ENCODE results near the gene KRTAP21-3.

The KRTAP21-3 gene

DNA sequence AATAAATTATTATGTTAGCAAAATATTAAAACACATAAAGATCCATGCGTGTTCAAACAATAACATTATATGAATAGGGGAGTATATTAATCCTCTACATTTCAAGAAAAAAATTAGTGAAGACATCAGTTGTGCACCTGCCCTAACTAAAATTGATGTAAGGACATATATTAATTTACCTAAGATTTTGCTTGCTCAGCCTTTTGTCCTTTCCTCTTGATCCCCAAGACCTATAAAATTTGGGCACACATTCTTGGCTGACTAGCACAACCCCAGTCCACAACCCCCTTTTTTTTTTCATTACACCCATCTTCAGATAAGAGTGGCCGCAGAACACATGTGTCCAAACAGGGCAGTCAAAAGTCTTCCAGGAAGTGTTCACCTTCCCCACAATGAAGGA is 21.9 kb upstream of the KRTAP21-3 start:
- Histone ChIP-seq H3K36me3 (replicated peaks; ENCODE audit: low read depth, low read length) (no peaks in the 10 kb centered on the region), H3K27me3 (ENCODE audit: low read depth, low read length) (no peaks in the 10 kb centered on the region), H3K4me2 (ENCODE audit: low read length) (no peak overlapping the region), H2AFZ (ENCODE audit: low read depth, low read length) (no peak overlapping the region), H3K27ac (ENCODE audit: low read length) (no peak overlapping the region), H3K9me3 (ENCODE audit: insufficient read depth, low read length) (no peaks in the 10 kb centered on the region), H3K9ac (ENCODE audit: low read length) (no peak overlapping the region), H4K20me1 (ENCODE audit: insufficient read depth, low read length) (no peaks in the 10 kb centered on the region), H3K4me3 (ENCODE audit: low read length) (no peak overlapping the region), H3K4me1 (ENCODE audit: low read length) (no peaks in the 10 kb centered on the region), H3K79me2 (ENCODE audit: low read length) (no peaks in the 10 kb centered on the region)
- TF ChIP-seq EZH2phosphoT487 (IDR thresholded peaks at IDR 0.05; ENCODE audit: low read depth), result no peak
- TF ChIP-seq, protein P1, sequence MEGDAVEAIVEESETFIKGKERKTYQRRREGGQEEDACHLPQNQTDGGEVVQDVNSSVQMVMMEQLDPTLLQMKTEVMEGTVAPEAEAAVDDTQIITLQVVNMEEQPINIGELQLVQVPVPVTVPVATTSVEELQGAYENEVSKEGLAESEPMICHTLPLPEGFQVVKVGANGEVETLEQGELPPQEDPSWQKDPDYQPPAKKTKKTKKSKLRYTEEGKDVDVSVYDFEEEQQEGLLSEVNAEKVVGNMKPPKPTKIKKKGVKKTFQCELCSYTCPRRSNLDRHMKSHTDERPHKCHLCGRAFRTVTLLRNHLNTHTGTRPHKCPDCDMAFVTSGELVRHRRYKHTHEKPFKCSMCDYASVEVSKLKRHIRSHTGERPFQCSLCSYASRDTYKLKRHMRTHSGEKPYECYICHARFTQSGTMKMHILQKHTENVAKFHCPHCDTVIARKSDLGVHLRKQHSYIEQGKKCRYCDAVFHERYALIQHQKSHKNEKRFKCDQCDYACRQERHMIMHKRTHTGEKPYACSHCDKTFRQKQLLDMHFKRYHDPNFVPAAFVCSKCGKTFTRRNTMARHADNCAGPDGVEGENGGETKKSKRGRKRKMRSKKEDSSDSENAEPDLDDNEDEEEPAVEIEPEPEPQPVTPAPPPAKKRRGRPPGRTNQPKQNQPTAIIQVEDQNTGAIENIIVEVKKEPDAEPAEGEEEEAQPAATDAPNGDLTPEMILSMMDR (IDR thresholded peaks at IDR 0.05; ENCODE audit: low read depth, low read length), result no peak

DNA sequence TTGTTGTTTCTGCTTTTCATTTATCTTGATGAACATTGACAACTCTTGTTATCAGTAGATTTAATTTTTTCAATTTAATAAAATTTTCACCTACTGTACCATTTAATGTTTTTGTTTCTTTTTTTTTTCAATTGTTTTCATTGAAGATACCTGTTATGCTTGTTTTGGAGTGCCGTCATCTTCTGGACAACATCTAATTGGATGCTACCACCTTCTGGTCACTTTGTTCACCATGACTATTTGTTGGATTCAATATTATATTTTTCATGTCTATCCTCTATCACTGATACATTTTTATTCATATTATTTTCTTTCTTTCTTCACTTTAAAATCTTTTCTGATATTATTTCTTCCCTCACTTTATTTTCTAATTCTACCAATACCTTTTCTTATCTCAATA is 14.4 kb upstream of the KRTAP21-3 start:
- peaks cover 4% of the 10 kb centered on the region; the same call in 1 of the 2 replicates for H3K4me1 ChIP-seq (ENCODE audit: low read length)
- H3K79me2 ChIP-seq (ENCODE audit: low read length), result no peaks in the 10 kb centered on the region
- no peaks in the 10 kb centered on the region for H3K9me3 ChIP-seq (ENCODE audit: insufficient read depth, low read length)
- no peak overlapping the region for H3K27ac ChIP-seq (ENCODE audit: low read length)
- H3K4me2 ChIP-seq (ENCODE audit: low read length), result peak overlapping the region; percentile 29
- H3K9ac ChIP-seq (ENCODE audit: low read length), result no peak overlapping the region
- no peak overlapping the region for H2AFZ ChIP-seq (ENCODE audit: low read depth, low read length)
- H3K4me3 ChIP-seq (ENCODE audit: low read length), result 0 out of 2 replicates have a peak overlapping the region, but pooled peaks have one; percentile 19
- H4K20me1 ChIP-seq (ENCODE audit: insufficient read depth, low read length), result no peaks in the 10 kb centered on the region
- H3K27me3 ChIP-seq (ENCODE audit: low read depth, low read length), result no peaks in the 10 kb centered on the region
- H3K36me3 ChIP-seq (replicated peaks; ENCODE audit: low read depth, low read length), result no peaks in the 10 kb centered on the region
- no peak for TF ChIP-seq EZH2phosphoT487 (IDR thresholded peaks at IDR 0.05; ENCODE audit: low read depth)
- TF ChIP-seq, protein P1 (IDR thresholded peaks at IDR 0.05; ENCODE audit: low read depth, low read length), result peak; percentile 56

DNA sequence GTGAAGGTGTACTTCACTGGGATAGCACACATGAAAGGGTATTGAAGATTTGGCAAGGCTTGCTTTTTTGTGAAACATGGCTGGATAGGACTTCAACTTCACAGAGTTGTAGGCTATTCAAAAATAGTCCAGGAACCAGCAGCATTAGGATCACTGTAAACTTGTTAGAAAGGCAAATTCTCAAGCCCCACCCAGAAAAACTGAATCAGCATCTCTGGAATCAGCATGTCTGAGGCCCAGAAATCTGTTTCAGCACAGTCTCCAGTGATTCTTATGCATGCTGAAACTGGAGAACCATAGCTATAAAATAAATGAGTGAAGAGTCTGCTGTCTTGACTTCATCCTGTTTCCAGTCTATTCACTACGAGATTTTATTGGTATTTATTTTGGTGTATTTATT is 8.1 kb upstream of the KRTAP21-3 start:
- Histone ChIP-seq H3K9me3 (ENCODE audit: insufficient read depth, low read length) (no peaks in the 10 kb centered on the region), H3K27ac (ENCODE audit: low read length) (no peak overlapping the region), H4K20me1 (ENCODE audit: insufficient read depth, low read length) (no peaks in the 10 kb centered on the region), H3K4me3 (ENCODE audit: low read length) (no peak overlapping the region), H3K4me1 (ENCODE audit: low read length) (no peaks in the 10 kb centered on the region), H3K27me3 (ENCODE audit: low read depth, low read length) (no peaks in the 10 kb centered on the region), H3K9ac (ENCODE audit: low read length) (no peak overlapping the region), H3K36me3 (replicated peaks; ENCODE audit: low read depth, low read length) (no peaks in the 10 kb centered on the region), H3K79me2 (ENCODE audit: low read length) (no peaks in the 10 kb centered on the region), H2AFZ (ENCODE audit: low read depth, low read length) (no peak overlapping the region), H3K4me2 (ENCODE audit: low read length) (no peak overlapping the region)
- TF ChIP-seq, protein P1 (IDR thresholded peaks at IDR 0.05; ENCODE audit: low read depth, low read length), result no peak
- no peak for TF ChIP-seq EZH2phosphoT487 (IDR thresholded peaks at IDR 0.05; ENCODE audit: low read depth)

DNA sequence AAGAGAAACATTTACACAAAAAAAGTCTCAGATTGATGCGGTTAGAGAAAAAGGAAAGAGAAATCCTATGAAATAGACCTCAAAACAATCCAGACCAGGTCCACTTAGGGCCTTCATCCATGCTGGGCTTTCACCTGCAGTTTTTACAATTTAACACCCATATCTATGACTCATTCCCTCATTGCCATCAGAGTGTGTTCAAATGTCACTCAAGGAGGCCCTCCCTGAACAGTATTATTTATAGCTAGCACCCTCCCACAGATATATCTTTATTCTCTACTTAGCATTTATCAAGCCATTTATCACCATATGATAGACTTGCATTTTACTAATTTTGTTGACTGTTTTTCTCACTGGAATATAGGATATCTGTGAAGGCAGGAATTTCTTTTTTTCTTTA is 824 bp upstream of the KRTAP21-3 start:
- Histone ChIP-seq H2AFZ (ENCODE audit: low read depth, low read length) (no peak overlapping the region), H3K9me3 (ENCODE audit: insufficient read depth, low read length) (no peaks in the 10 kb centered on the region), H3K27me3 (ENCODE audit: low read depth, low read length) (no peaks in the 10 kb centered on the region), H3K27ac (ENCODE audit: low read length) (no peak overlapping the region), H3K4me3 (ENCODE audit: low read length) (no peak overlapping the region), H4K20me1 (ENCODE audit: insufficient read depth, low read length) (no peaks in the 10 kb centered on the region), H3K36me3 (replicated peaks; ENCODE audit: low read depth, low read length) (no peaks in the 10 kb centered on the region), H3K9ac (ENCODE audit: low read length) (no peak overlapping the region), H3K4me2 (ENCODE audit: low read length) (no peak overlapping the region), H3K4me1 (ENCODE audit: low read length) (peaks cover 18% of the 10 kb centered on the region), H3K79me2 (ENCODE audit: low read length) (no peaks in the 10 kb centered on the region)
- no peak for TF ChIP-seq EZH2phosphoT487 (IDR thresholded peaks at IDR 0.05; ENCODE audit: low read depth)
- TF ChIP-seq, protein P1 (IDR thresholded peaks at IDR 0.05; ENCODE audit: low read depth, low read length), result no peak

Measured in OCI-LY3 (cell line).